ENCODE data around the gene NDUFB3.
A peak's percentile ranks its signal among the peaks of the same experiment; 100 is the strongest.
"Not testable (repeated sequence)": the region's sequence is repeated elsewhere in the genome, so short reads cannot be mapped to it uniquely, and the experiment has no call there.

Gene NDUFB3

GRCh38 chr2:201116959-201117734, 45.3 kb downstream of the NDUFB3 start:
- TF ChIP-seq, protein P1, sequence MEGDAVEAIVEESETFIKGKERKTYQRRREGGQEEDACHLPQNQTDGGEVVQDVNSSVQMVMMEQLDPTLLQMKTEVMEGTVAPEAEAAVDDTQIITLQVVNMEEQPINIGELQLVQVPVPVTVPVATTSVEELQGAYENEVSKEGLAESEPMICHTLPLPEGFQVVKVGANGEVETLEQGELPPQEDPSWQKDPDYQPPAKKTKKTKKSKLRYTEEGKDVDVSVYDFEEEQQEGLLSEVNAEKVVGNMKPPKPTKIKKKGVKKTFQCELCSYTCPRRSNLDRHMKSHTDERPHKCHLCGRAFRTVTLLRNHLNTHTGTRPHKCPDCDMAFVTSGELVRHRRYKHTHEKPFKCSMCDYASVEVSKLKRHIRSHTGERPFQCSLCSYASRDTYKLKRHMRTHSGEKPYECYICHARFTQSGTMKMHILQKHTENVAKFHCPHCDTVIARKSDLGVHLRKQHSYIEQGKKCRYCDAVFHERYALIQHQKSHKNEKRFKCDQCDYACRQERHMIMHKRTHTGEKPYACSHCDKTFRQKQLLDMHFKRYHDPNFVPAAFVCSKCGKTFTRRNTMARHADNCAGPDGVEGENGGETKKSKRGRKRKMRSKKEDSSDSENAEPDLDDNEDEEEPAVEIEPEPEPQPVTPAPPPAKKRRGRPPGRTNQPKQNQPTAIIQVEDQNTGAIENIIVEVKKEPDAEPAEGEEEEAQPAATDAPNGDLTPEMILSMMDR (conservative IDR thresholded peaks at IDR 0.05; ENCODE audit: low read length), result peak; percentile 44
- no peak for TF ChIP-seq EZH2phosphoT487 (IDR thresholded peaks at IDR 0.05; ENCODE audit: borderline replicate concordance)
- Histone ChIP-seq H3K4me3 (ENCODE audit: low read length, poor library complexity, severe bottlenecking) (peak overlapping the region; percentile 86), H4K20me1 (ENCODE audit: insufficient read depth, low read length, poor library complexity, severe bottlenecking) (peaks cover 26% of the 10 kb centered on the region), H3K27me3 (ENCODE audit: insufficient read depth, low read length, poor library complexity, severe bottlenecking) (no peaks in the 10 kb centered on the region), H3K36me3 (ENCODE audit: insufficient read depth, low read length) (no peaks in the 10 kb centered on the region), H2AFZ (ENCODE audit: low read length) (peak overlapping the region; percentile 89; the same call in 1 of the 2 replicates), H3K9me2 (replicated peaks; ENCODE audit: low read depth, low read length) (no peaks in the 10 kb centered on the region), H3K79me2 (ENCODE audit: insufficient read depth, low read length) (peaks cover 52% of the 10 kb centered on the region), H3F3A (ENCODE audit: low read depth) (peaks cover 18% of the 10 kb centered on the region), H3K9me3 (ENCODE audit: insufficient read depth, low read depth, low read length) (no peaks in the 10 kb centered on the region), H3K4me2 (ENCODE audit: low read depth, low read length, poor library complexity, severe bottlenecking) (peak overlapping the region; percentile 90), H3K4me1 (ENCODE audit: insufficient read depth, low read length, poor library complexity, severe bottlenecking) (peaks cover 42% of the 10 kb centered on the region), H3K9ac (ENCODE audit: low read depth, low read length, poor library complexity, severe bottlenecking) (peak overlapping the region; percentile 96)

GRCh38 chr2:201117735-201118094, 45.9 kb downstream of the NDUFB3 start:
- H3K4me2 ChIP-seq (ENCODE audit: low read depth, low read length, poor library complexity, severe bottlenecking), result peak overlapping the region; percentile 90
- not testable (repeated sequence) for H3K36me3 ChIP-seq (ENCODE audit: insufficient read depth, low read length); H3K27me3 ChIP-seq (ENCODE audit: insufficient read depth, low read length, poor library complexity, severe bottlenecking); H3K9me2 ChIP-seq (replicated peaks; ENCODE audit: low read depth, low read length); H3K9me3 ChIP-seq (ENCODE audit: insufficient read depth, low read depth, low read length)
- peaks cover 58% of the 10 kb centered on the region for H3K79me2 ChIP-seq (ENCODE audit: insufficient read depth, low read length)
- H4K20me1 ChIP-seq (ENCODE audit: insufficient read depth, low read length, poor library complexity, severe bottlenecking), result peaks cover 31% of the 10 kb centered on the region
- H3F3A ChIP-seq (ENCODE audit: low read depth), result peaks cover 18% of the 10 kb centered on the region
- peak overlapping the region; percentile 86 for H3K4me3 ChIP-seq (ENCODE audit: low read length, poor library complexity, severe bottlenecking)
- H3K4me1 ChIP-seq (ENCODE audit: insufficient read depth, low read length, poor library complexity, severe bottlenecking), result peaks cover 47% of the 10 kb centered on the region
- H2AFZ ChIP-seq (ENCODE audit: low read length), result peak overlapping the region; percentile 24; the same call in 1 of the 2 replicates
- H3K9ac ChIP-seq (ENCODE audit: low read depth, low read length, poor library complexity, severe bottlenecking), result peak overlapping the region; percentile 96

- H3K4me1 ChIP-seq (ENCODE audit: insufficient read depth, low read length, poor library complexity, severe bottlenecking), result peaks cover 53% of the 10 kb centered on the region
- H3K27me3 ChIP-seq (ENCODE audit: insufficient read depth, low read length, poor library complexity, severe bottlenecking), result no peaks in the 10 kb centered on the region
- H3F3A ChIP-seq (ENCODE audit: low read depth), result peaks cover 18% of the 10 kb centered on the region
- no peaks in the 10 kb centered on the region for H3K36me3 ChIP-seq (ENCODE audit: insufficient read depth, low read length)
- peaks cover 36% of the 10 kb centered on the region for H4K20me1 ChIP-seq (ENCODE audit: insufficient read depth, low read length, poor library complexity, severe bottlenecking)
- no peaks in the 10 kb centered on the region for H3K9me2 ChIP-seq (replicated peaks; ENCODE audit: low read depth, low read length)
- TF ChIP-seq, protein P1 (conservative IDR thresholded peaks at IDR 0.05; ENCODE audit: low read length), result peak; percentile 66
- no peak for TF ChIP-seq EZH2phosphoT487 (IDR thresholded peaks at IDR 0.05; ENCODE audit: borderline replicate concordance)
- peaks cover 64% of the 10 kb centered on the region for H3K79me2 ChIP-seq (ENCODE audit: insufficient read depth, low read length)
- H3K9ac ChIP-seq (ENCODE audit: low read depth, low read length, poor library complexity, severe bottlenecking), result peak overlapping the region; percentile 96
- peak overlapping the region; percentile 86 for H3K4me3 ChIP-seq (ENCODE audit: low read length, poor library complexity, severe bottlenecking)
- peak overlapping the region; percentile 90 for H3K4me2 ChIP-seq (ENCODE audit: low read depth, low read length, poor library complexity, severe bottlenecking)
- peak overlapping the region; percentile 24; the same call in 1 of the 2 replicates for H2AFZ ChIP-seq (ENCODE audit: low read length)
- no peaks in the 10 kb centered on the region for H3K9me3 ChIP-seq (ENCODE audit: insufficient read depth, low read depth, low read length)
Observed at GRCh38 chr2:201118121-201118960, 46.5 kb downstream of the NDUFB3 start.
